Measurements from ENCODE around the gene SHOX.
"Not testable (repeated sequence)": the region's sequence is repeated elsewhere in the genome, so short reads cannot be mapped to it uniquely, and the experiment has no call there.

Gene SHOX

DNA sequence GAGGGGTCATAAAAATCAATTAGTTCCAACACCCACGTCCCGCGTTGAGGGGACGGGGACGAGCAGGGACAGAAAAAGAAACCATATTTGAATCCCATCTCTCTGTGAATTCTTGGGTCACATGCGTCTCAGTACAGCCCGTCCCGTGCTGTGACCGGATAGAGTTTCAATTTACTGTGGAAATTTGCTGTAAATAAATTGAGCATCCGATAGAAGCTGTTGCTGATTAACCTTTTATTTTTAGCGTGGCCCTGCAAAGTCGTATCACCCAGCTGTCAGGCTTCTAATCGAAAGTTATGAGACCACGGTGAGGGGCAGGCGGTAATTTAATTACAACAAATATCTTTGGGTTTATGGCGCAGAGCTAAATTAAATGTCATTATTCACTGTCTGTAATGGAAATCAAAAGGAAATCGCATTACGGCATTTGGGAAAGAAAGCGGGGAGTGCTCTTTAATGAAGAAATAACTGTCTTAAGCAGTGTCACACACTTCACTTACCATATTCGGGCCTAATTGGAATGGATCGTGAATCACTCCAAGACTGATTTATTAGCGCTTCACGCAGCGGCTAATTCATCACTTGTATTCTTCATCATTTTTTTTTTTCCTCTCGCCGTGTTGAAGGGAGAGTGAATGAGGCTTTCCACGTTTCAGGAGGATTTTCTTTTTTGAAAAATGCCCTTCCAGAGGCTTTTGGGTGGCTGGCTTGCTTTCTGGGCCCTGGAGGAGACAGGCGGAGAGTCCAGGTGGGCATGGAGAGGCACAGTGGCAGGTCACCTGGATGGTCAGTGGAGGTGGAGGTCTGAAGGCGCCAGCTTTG, 7.3 kb downstream of the SHOX start:
- DNase-seq (ENCODE audit: low read depth) = peak; percentile 87

DNA sequence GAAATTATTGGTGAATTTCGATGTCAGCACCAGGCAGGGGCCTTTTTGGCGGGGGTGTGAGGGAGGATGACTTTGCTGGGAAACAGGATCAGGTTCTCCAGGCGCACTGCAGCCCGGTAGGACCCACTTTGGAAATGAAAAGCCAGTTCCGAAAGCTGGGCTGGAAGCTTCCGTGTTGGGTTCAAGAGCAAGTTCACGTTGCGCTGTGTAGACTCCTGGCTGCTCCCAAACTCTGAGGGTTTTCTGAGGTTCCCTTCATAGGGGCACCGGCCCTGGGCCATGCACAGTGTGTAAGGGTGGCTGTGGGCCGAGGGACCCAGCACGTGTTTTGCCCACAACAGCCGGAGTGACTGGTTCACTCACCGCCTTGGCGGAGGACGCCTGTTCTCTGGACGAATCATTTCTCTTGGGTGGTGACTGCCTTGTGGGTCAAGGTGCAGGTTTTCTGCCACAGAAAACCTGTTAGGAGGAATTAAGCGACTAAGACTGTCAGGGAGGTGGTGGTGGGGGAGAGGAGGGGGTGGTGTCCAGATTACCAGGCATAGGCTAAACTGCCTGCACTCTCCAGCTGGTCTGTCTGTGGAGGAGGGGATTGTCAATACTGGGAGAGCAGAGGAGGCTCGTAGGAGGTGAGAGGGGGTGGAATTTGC, 8.0 kb downstream of the SHOX start:
- DNase-seq (ENCODE audit: low read depth) = peak; percentile 57

DNA sequence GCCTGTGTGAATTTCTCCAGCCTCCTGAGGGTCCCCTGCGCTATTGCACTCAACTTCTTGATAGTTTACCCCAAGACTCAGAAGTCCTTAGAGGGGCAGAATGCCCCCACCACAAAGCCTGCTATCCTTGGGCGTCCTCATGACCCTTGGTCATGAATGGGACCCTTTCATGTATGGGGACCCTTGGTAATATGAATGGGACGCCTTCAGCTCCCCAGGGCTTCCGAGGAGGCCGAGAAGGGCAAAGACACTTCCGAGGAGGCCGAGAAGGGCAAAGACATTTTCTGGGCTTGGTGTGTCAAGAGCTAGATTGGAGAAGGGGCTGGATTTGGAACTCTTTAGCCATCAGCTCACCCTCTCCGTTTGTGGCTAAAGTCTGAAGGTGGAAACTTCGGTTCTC, 8.6 kb downstream of the SHOX start:
- no peak for DNase-seq (ENCODE audit: low read depth)

DNA sequence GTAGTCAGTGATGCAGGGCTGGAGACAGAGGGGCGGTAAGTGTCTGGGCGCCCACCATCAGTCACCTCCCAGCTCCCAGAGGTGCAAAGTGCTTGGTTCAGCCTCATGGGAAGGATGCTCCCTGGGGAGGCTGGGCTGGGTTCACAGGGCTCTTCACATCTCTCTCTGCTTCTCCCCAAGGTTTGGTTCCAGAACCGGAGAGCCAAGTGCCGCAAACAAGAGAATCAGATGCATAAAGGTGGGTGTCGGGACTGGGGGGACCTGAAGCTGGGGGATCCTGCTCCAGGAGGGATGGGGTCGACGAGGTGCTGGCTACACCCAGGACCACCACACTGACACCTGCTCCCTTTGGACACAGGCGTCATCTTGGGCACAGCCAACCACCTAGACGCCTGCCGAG, 10.1 kb downstream of the SHOX start:
- peak; percentile 6 for DNase-seq (ENCODE audit: low read depth)

DNA sequence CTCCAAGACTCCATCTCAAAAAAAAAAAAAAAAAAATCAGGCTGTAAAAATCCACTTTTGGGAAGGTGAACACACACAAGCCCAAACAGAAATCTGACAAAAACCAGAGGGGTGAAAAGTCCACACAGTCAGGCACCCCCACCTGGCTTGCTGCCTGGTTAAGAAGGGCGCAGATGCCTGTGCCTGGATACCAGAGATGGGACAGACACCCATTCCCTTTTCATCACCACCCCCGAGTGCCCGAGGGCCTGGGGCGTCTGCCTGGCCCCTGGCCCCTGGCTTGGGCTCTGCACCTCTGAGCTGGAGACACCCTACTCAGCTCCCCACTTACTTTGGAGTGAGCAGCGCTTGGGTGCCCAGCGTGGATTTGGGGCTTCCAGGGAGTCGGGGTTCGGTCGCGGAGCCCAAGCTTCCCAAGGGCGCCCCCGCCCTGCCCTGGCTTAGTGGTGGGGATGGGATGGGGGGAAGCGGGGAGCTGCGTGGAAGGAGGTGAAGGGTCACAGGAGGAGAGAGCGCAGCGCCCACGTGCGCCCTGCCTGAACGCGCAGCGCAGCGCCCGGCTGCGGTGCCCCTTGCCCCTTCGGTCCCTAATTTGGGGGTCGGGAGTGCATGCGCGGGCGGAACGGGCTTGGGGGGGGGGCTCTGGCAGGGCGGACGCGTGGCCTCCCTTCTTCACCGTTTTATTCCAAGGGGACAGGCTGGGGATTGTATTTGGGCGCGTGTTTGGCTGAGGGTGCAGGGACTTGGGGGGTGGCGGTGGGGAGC, 11.3 kb downstream of the SHOX start:
- peak; percentile 38 for DNase-seq (ENCODE audit: low read depth)

DNA sequence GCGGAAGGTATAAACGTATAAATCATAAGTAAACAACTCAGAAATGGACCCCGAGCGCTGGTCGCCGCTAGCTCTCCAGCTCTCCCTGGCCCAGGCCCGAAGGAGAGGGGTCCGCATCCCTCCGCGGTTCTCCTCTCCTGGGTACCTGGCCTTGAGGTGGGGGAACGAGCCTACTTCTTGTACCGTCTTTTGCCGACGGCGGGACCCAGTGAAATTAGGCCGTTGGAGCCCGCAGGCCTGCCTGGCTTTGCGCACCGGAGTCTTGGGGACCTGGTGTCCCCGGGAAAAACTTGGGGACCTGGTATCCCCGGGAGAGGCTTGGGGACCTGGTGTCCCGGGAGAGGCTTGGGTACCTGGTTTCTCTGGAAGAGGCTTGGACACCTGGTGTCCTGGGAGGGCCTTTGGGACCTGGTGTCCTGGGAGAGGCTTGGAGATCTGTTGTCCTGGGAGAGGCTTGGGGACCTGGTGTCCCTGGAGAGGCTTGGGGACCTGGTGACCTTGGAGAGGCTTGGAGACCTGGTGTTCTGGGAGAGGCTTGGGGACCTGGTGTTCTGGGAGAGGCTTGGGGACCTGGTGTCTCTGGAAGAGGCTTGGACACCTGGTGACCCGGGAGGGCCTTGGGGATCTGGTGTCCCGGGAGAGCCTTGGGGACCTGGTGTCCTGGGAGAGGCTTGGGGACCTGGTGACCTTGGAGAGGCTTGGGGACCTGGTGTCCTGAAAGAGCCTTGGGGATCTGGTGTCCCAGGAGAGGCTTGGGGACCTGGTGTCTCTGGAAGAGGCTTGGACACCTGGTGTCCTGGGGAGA, 12.0 kb downstream of the SHOX start:
- DNase-seq (ENCODE audit: low read depth) = peak; percentile 20

DNA sequence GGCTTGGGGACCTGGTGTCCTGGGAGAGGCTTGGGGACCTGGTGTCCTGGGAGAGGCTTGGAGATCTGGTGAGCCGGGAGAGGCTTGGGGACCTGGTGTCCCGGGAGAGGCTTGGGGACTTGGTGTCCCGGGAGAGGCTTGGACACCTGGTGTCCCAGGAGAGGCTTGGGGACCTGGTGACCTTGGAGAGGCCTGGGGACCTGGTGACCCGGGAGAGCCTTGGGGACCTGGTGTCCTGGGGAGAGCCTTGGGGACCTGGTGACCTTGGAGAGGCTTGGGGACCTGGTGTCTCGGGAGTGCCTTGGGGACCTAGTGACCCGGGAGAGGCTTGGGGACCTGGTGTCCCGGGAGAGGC, 12.6 kb downstream of the SHOX start:
- DNase-seq (ENCODE audit: low read depth) = peak; percentile 15

DNA sequence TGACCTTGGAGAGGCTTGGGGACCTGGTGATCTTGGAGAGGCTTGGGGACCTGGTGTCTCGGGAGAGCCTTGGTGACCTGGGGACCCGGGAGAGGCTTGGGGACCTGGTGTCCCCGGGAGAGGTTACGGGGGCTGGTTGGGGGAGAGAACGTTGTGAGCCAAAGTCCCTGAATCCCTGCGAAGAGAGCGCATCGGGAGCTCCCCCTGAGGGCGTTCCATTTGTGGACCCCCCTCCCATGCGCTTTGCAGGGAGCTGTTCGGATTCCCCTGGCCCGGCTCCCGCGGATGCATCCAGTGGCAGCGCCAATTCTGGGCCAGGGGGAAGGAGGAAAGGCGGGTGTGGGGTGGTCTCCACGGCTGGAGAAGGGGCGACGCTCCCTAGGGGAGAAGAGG, 13.3 kb downstream of the SHOX start:
- peak; percentile 48 for DNase-seq (ENCODE audit: low read depth)

DNA sequence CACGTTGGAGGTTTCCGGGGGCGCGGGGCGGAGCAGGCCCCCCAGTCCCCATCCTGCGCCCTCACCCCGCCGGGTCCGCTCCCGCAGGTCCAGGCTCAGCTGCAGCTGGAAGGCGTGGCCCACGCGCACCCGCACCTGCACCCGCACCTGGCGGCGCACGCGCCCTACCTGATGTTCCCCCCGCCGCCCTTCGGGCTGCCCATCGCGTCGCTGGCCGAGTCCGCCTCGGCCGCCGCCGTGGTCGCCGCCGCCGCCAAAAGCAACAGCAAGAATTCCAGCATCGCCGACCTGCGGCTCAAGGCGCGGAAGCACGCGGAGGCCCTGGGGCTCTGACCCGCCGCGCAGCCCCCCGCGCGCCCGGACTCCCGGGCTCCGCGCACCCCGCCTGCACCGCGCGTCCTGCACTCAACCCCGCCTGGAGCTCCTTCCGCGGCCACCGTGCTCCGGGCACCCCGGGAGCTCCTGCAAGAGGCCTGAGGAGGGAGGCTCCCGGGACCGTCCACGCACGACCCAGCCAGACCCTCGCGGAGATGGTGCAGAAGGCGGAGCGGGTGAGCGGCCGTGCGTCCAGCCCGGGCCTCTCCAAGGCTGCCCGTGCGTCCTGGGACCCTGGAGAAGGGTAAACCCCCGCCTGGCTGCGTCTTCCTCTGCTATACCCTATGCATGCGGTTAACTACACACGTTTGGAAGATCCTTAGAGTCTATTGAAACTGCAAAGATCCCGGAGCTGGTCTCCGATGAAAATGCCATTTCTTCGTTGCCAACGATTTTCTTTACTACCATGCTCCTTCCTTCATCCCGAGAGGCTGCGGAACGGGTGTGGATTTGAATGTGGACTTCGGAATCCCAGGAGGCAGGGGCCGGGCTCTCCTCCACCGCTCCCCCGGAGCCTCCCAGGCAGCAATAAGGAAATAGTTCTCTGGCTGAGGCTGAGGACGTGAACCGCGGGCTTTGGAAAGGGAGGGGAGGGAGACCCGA, 14.0 kb downstream of the SHOX start:
- DNase-seq (ENCODE audit: low read depth) = peak; percentile 85

DNA sequence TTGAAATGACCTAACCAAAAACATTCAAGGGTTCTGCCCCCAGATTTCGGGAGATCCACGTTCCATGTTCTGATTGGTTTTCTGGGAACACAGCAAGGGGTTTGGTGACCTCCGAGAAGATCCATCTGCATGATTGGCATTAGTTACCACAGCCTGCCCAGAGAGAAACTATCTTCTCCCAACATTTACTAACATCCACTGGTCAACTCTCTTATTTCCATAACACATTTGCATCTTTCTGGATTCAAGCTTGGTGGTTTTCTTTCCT, 15.6 kb downstream of the SHOX start:
- peak; percentile 90 for DNase-seq (ENCODE audit: low read depth)

DNA sequence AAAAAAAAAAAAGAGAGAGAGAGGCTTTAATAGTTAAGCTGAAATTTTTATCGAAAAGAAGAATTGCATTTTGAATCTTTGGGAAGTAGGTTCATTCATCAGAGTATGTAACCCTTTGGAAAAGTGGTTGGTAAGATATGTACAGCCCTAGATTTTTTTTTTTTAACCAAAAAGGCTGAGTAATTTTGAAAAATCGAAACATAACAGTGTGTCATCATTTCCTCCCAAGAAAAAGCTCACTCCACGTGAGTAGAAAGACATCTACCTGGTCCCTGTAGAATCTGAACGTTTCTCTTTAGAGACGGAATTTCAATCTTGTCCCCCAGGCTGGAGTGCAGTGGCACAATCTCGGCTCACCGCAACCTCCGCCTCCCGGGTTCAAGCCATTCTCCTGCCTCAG, 16.2 kb downstream of the SHOX start:
- DNase-seq (ENCODE audit: low read depth) = peak; percentile 74

DNA sequence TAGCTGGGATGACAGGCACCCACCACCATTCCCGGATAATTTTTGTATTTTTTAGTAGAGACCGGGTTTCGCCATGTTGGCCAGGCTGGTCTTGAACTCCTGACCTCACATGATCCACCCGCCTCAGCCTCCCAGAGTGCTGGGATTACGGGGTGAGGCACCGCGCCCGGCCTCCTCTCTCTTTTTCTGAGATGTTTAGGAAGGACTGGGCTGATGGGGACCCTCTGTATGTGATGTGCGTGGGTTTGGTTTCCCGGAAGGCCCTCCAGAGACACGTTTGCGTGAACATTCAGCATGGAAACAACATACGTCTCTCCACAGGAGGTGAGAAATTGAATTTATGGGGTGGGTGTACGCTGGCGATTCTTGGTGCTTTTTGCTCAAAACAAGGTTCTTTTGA, 18.6 kb downstream of the SHOX start:
- DNase-seq (ENCODE audit: low read depth) = no peak

DNA sequence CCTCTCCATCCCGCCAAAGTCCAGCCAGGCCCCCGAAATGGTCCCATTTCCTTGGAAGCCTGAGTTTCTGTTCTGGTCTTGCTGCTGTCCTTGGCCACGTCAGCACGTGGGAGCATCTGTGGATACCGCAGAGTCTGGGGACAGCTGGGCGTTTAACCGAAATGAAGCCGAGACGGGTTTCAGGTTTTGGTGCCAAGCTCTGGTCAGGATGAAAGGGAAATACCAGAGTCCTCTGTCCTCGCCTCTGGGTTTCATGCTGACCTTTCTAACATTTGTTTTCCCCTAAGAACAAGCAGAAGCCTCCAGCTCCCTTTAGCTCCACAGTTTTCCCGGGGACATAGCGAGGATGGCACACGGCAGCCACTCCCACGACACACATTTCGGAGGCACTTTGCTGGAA, 19.7 kb downstream of the SHOX start:
- DNase-seq (ENCODE audit: low read depth) = peak; percentile 88

DNA sequence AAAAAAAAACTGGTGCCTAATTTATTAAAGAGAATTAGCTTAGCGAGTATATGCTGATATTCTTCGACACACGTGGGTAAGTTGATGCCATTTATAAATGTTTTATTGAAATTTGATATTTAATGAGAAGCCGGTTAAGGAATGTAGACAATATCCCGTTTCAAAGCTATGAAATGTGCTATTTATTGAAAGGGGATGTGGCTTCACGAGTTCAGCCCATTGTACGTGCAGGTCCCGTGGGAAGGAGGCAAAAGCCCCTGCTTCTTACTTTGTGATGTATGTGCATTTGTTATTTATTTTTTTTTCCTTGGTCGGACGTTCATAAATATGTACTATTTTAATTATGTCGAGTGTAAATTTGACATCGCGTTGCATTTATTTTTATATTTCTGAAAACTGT, 20.2 kb downstream of the SHOX start:
- peak; percentile 83 for DNase-seq (ENCODE audit: low read depth)

DNA sequence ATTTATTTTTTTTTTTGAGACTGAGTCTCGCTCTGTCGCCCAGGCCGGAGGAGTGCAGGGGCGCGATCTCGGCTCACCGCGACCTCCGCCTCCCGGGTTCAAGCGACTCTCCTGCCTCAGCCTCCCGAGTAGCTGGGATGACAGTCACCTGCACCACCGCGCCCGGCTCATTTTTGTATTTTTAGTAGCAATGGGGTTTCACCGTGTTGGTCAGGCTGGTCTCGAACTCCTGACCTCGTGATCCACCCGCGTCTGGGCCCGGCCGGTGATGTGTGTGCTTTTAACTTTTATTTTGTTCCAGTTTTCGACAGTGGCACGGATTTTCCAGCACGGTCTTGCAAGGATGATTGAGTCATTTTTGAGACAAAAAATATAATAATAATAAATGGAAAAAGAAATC, 21.3 kb downstream of the SHOX start:
- DNase-seq (ENCODE audit: low read depth) = not testable (repeated sequence)

DNA sequence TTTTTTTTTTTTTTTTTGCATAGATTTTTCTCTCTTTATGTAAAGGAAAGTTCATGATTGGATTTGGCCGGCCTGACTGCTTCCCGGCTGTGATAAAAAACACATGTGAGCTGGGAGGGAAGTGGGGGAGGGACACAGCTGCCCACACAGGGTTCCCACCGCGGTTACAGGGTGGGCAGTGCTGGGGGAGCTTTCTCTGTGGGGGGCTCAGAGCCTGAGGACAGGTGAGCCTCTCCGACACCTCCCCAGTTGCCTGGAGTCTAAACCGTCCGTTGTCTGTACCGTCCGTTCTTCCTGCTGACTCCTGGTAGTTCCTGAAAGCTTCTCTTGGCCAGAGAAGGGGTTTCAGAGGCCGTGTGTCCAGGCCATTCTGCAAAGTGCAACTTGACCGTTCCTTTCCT, 21.8 kb downstream of the SHOX start:
- DNase-seq (ENCODE audit: low read depth) = peak; percentile 80

DNA sequence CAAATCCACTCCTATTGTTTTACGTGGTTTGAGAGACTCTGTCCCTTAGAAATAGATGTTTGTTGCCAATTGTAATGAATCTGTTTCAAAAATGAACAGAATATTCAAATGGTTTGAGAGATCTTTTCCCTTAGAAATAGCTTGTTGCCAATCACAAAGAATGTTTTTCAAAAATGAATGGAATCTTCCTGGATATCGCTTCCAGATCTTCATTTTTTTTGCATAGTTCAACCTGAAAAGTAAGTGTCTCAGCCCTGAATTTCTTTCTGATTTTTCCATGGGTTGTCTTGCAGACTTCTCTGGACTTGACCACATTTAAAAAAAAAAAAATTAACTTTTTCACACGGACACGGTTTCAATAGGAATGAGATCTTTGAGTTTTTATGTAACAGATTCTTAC, 22.7 kb downstream of the SHOX start:
- DNase-seq (ENCODE audit: low read depth) = peak; percentile 78

DNA sequence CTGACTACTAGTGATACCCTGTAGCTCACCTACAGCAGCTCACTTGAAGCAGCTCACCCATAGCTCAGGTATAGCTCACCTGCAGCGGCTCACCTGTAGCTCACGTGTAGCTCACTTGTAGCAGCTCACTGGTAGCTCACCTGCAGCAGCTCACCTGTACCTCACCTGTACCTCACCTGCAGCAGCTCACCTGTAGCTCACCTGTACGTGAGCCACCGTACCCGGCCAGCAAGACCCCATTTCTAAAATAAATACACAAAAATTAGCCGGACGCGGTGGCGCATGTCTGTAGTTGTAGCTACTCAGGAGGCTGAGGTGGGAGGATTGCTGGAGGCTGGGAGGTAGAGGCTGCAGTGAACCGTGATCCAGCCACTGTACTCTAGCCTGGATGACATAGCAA, 30.6 kb downstream of the SHOX start:
- no peak for DNase-seq (ENCODE audit: low read depth)

DNA sequence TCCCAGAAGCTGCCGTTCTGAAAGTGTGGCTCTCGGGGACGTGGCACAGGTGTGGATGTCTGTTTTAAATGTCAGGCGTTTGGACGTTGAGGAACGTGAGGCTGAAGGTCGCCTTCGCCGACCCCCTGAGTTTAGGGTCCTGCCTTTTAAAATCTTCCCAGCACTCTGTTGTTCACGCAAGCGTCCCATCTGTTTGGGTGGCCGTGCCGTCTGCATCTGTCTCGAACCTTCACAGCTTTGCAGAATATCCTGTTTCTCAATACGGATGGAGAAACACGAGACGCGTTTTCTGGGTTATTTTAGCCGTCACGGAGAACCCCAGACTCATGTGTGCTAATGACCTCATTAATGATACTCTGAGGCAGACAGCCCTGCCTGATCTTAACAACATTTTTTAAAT, 31.5 kb downstream of the SHOX start:
- peak; percentile 40 for DNase-seq (ENCODE audit: low read depth)

DNA sequence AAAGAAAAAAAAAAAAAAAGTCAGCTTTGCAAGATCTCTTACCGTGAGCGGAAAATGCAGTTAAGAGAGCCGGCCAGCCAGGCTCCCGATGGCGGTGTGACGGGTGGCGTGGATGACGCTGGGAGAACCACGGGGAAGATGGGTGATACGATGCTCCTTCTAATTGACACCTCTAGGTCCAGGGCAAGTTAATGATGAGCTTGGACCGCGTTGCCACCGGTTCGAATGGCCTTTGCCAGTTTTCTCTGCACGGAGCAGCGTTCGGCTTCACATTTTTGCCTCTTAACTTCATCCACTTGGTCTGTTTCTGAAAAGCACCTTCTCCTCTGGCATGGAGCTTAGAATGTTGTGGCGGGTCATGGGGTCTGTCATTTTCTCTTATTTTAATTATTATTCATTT, 33.2 kb downstream of the SHOX start:
- no peak for DNase-seq (ENCODE audit: low read depth)

All from EH (cell line).